SK-N-SH (cell line): ENCODE results near the gene OR4C12. TPM values are rescaled to one million over a fixed set of nuclear protein-coding genes. Genes with fewer than 3 reads are reported as not detected.

Source experiments
- polyA plus RNA-seq, 3 experiments: library from polyadenylated mRNA; depleted of rRNA; stranded (reverse); fragments of >200 nt; gene quantifications; 2 replicates each; pipeline ENCODE4 v1.2.3, GENCODE V29; 2012

The OR4C12 gene
- polyA plus RNA-seq, 1 of the 3 experiments (the other 2 are of a cell fraction) = not detected

Other genes starting within 250 kb of the OR4C12 start
- gene OR4C13, start 30.1 kb downstream of the OR4C12 start, polyA plus RNA-seq (2012; rRNA removed) = not detected in 2 replicates
- not detected in 2 replicates for gene OR4C45, start 50.3 kb upstream of the OR4C12 start, polyA plus RNA-seq (2012; rRNA removed)